ENCODE data around the gene WNK3.
A peak's percentile ranks its signal among the peaks of the same experiment; 100 is the strongest.

The WNK3 gene

DNA sequence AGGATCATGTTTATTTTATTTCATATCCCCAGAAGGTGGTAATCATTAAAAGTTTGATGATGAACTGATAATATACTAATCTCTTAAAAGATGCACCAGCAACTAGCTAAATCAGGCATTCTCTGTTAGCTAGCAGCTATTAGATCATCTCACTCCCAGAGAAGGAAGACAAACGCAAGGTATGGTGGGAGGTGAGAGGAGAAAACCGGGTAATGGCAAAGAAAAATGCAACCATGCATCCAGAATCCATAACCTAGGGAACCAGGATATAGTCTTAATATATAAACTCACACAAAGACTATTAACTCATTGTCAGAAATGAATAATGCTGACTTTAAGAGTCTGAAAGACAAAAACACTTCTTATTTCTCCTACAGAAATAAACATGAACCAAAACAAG lies 66.1 kb downstream of the WNK3 start:
- TF ChIP-seq, protein P1, sequence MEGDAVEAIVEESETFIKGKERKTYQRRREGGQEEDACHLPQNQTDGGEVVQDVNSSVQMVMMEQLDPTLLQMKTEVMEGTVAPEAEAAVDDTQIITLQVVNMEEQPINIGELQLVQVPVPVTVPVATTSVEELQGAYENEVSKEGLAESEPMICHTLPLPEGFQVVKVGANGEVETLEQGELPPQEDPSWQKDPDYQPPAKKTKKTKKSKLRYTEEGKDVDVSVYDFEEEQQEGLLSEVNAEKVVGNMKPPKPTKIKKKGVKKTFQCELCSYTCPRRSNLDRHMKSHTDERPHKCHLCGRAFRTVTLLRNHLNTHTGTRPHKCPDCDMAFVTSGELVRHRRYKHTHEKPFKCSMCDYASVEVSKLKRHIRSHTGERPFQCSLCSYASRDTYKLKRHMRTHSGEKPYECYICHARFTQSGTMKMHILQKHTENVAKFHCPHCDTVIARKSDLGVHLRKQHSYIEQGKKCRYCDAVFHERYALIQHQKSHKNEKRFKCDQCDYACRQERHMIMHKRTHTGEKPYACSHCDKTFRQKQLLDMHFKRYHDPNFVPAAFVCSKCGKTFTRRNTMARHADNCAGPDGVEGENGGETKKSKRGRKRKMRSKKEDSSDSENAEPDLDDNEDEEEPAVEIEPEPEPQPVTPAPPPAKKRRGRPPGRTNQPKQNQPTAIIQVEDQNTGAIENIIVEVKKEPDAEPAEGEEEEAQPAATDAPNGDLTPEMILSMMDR (IDR thresholded peaks at IDR 0.05; ENCODE audit: low read depth, low read length): no peak
- DNase-seq (ENCODE audit: extremely low read depth, low read depth): no peak

DNA sequence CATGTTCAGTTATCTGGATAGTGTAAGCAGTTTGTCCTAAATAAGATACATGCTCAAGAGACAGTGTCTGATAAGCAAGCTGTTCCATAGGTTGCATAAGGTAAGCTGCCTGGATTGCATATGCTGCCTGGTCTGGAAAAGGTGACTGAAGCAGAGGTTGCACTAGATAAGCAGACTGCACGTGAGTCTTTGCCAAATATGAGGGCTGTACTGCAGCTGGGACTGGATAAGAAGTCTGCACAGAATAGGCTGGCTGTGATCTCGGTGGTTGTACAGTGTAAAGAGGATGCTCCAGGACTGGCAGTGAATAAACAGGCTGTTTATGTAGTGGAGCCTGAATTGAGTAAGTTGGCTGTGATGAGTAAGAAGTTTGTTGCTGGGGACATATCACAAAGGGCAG lies 68.9 kb downstream of the WNK3 start:
- DNase-seq (ENCODE audit: extremely low read depth, low read depth): no peak
- TF ChIP-seq, protein P1 (IDR thresholded peaks at IDR 0.05; ENCODE audit: low read depth, low read length): no peak

DNA sequence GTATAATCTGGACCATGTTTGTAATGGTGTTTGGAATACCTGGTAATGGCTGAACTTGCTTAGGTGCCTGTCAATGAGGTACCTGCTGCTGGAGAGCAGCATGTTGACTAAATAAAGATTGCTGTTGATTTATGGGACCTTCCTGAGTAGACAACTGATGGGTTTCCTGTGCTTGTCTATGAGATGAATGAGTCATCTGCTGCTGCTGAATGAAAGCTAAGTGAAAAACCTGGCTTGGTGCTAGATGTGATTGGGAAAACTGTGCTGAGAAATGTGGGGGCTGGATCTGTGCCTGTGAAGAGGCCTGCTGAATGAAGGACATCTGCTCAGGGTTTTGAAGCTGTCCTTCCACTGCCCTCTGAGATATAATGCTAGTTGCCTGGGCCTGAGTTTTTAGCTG lies 69.6 kb downstream of the WNK3 start:
- TF ChIP-seq, protein P1 (IDR thresholded peaks at IDR 0.05; ENCODE audit: low read depth, low read length): no peak

DNA sequence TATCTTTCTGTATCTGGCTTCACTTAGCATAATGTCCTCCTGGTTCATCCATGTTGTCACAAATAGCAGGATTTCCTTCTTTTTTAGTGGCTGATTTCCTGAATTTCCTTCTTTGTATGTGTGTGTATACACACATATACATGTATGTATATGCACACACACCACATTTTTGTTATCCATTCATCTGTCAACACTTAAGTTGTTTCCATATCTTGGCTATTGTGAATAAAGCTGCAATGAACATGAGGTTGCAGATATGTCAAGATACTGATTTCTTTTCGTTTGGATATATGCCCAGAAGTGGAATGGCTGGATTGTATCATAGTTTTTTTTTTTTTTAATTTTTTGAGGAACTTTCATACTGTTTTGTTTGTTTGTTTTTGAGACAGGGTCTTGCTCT lies 76.2 kb downstream of the WNK3 start:
- TF ChIP-seq, protein P1 (IDR thresholded peaks at IDR 0.05; ENCODE audit: low read depth, low read length): no peak

More for the DNA sequence above, 69.6 kb downstream of the WNK3 start:
- DNase-seq (ENCODE audit: extremely low read depth, low read depth): no peak

DNA sequence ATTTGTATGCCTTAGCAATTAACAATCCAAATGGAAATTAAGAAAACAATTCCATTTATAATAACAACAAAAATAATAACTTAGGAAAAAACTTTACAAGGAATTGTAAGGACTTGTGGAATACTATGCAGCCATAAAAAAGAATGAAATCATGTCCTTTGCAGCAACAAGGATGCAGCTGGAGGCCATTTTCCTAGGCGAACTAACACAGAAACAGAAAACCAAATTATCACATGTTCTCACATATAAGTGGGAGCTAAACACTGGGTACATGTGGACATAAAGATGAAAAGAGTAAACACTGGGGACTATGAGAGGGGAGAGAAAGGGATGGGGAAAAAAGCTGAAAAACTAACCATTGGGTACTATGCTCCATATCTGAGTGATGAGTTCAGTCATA lies 77.4 kb downstream of the WNK3 start:
- TF ChIP-seq, protein P1 (IDR thresholded peaks at IDR 0.05; ENCODE audit: low read depth, low read length): no peak
- no peak for DNase-seq (ENCODE audit: extremely low read depth, low read depth)

More for the DNA sequence above, 76.2 kb downstream of the WNK3 start:
- no peak for DNase-seq (ENCODE audit: extremely low read depth, low read depth)

DNA sequence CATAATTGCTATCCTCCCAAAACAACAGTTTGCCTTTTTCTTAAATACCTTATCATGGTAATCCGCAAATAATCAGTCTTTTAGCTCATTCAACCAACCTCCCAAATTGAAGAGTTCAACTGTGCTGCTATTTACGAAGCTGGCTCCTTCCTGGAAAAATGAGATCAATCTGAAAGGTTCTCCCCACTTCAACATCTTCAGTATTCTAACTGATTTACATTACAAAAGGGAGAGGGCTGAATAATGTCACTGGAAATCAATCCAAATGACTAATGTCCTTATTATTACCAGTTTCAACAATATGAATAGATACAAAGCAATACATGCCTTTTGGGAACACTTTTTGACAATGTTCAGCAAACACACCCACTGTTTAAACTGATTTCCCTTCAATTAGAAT lies 86.2 kb downstream of the WNK3 start:
- no peak for DNase-seq (ENCODE audit: extremely low read depth, low read depth)
- TF ChIP-seq, protein P1 (IDR thresholded peaks at IDR 0.05; ENCODE audit: low read depth, low read length): no peak

DNA sequence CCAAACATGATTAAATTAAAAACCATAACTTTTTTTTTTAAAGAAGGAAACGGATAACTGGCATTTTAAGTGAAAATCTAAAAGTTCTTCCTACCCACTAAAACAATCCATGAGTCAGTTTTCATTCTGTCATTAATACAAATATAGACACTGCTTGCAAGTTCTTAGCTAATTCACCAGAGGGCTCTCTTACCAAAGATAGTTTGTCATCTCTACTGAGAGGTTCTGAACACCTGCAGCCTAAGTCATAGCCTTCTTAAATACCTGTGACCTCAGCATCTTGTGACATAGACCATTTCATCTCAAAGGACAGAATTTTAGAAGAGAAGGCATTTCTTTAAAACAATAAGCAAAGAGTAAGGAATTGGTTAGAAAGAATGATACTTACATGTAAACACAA lies 109.5 kb downstream of the WNK3 start:
- DNase-seq (ENCODE audit: extremely low read depth, low read depth): no peak
- TF ChIP-seq, protein P1 (IDR thresholded peaks at IDR 0.05; ENCODE audit: low read depth, low read length): peak; percentile 20

Data from AG09319 (cell line).